HG03139 (cell line): ENCODE measurements around the gene TIFAB.
"Not testable (repeated sequence)": the region's sequence is repeated elsewhere in the genome, so short reads cannot be mapped to it uniquely, and the experiment has no call there.

Experiments
- ATAC-seq: cut with Tn5 transposase; IDR thresholded peaks from one replicate; pipeline ENCODE4 v1.9.1; 2021; ENCODE audit not compliant: unreplicated experiment

Gene TIFAB

GRCh38 chr5:135452321-135453030, at the start of gene TIFAB:
TIFAB (minus strand) TSS chr5:135452351; CDS start chr5:135449939, 2,412 bp downstream.
- no peak for ATAC-seq

- ATAC-seq: no peak
Observed at GRCh38 chr5:135498637-135498995, 46.5 kb upstream of the TIFAB start.

- ATAC-seq: no peak
Observed at GRCh38 chr5:135497971-135498636, 46.0 kb upstream of the TIFAB start.

GRCh38 chr5:135495531-135495930, 43.4 kb upstream of the TIFAB start:
- not testable (repeated sequence) for ATAC-seq

- ATAC-seq: no peak
Observed at GRCh38 chr5:135494196-135494595, 42.0 kb upstream of the TIFAB start.

GRCh38 chr5:135493406-135494180, 41.4 kb upstream of the TIFAB start:
- no peak for ATAC-seq

GRCh38 chr5:135492319-135492626, 40.1 kb upstream of the TIFAB start:
- ATAC-seq: no peak

- no peak for ATAC-seq
Observed at GRCh38 chr5:135491552-135492318, 39.6 kb upstream of the TIFAB start.

- ATAC-seq: no peak
Observed at GRCh38 chr5:135491038-135491551, 38.9 kb upstream of the TIFAB start.

- no peak for ATAC-seq
Observed at GRCh38 chr5:135490245-135491037, 38.3 kb upstream of the TIFAB start.

- no peak for ATAC-seq
Observed at GRCh38 chr5:135489466-135490244, 37.5 kb upstream of the TIFAB start.

- ATAC-seq: no peak
Observed at GRCh38 chr5:135488727-135489465, 36.7 kb upstream of the TIFAB start.

- no peak for ATAC-seq
Observed at GRCh38 chr5:135487839-135488514, 35.8 kb upstream of the TIFAB start.

GRCh38 chr5:135487037-135487395, 34.9 kb upstream of the TIFAB start:
- ATAC-seq: no peak

GRCh38 chr5:135486131-135487036, 34.2 kb upstream of the TIFAB start:
- ATAC-seq: no peak

GRCh38 chr5:135484674-135485086, 32.5 kb upstream of the TIFAB start:
- ATAC-seq: no peak

- no peak for ATAC-seq
Observed at GRCh38 chr5:135483254-135483653, 31.1 kb upstream of the TIFAB start.
